Measurements from ENCODE around the gene PFKFB3.
"Not testable (repeated sequence)": the region's sequence is repeated elsewhere in the genome, so short reads cannot be mapped to it uniquely, and the experiment has no call there.

PFKFB3 gene

GRCh38 chr10:6221971-6222751, 19.4 kb downstream of the PFKFB3 start:
- no peak for DNase-seq

GRCh38 chr10:6222755-6223154, 20.0 kb downstream of the PFKFB3 start:
- DNase-seq: no peak

GRCh38 chr10:6223981-6224380, 21.2 kb downstream of the PFKFB3 start:
- no peak for DNase-seq

GRCh38 chr10:6224781-6225180, 22.0 kb downstream of the PFKFB3 start:
- DNase-seq: no peak

GRCh38 chr10:6225263-6225814, 22.6 kb downstream of the PFKFB3 start:
- DNase-seq: no peak

- no peak for DNase-seq
Measured at GRCh38 chr10:6226216-6226615, 23.5 kb downstream of the PFKFB3 start.

GRCh38 chr10:6227346-6227745, 24.6 kb downstream of the PFKFB3 start:
- no peak for DNase-seq

GRCh38 chr10:6228010-6228511, 25.3 kb downstream of the PFKFB3 start:
- DNase-seq: no peak

GRCh38 chr10:6228647-6229046, 25.9 kb downstream of the PFKFB3 start:
- DNase-seq: no peak

DNA sequence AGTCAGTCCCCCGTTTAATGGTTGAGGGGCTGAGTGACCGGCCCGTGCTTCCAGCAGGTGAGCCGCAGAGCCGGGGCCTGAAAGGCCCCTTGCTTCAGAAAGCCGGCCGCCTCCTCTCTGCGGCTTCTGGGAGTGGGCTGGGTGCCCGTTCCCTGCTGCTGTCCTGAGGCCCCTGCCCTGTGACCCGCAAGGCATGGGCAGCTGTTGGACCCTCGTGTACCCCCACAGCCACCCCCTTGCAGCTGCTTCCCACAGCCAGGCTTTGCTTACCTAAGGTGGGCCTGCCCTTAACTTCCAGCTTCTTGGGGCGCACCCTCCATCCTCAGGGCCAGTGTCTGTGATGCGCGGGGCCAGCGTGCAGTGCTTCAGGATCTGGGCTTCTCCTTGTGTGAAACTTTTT, 26.6 kb downstream of the PFKFB3 start:
- DNase-seq: no peak

- no peak for DNase-seq
Measured at GRCh38 chr10:6229746-6230145, 27.0 kb downstream of the PFKFB3 start.

GRCh38 chr10:6230315-6230714, 27.6 kb downstream of the PFKFB3 start:
- no peak for DNase-seq

DNA sequence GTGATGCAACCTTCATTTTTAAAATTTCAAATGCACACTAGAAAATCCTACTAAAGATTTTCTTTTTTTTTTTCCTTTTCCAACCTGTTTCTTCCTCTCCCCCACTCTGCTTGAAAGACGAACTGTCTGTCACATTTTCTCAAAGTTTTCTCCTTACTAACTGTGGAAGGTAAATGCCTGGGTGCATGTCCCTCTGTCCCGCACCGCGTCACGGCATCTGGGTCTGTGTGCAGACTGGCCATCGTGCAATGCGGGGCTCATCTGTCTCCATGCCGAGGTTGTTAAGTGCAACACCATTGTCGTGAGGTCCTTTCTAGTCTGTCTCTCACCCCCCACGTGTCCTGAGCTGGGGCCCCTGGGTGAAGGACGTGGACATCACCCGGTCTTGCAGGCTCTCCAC, 28.4 kb downstream of the PFKFB3 start:
- DNase-seq: no peak

- DNase-seq: no peak
Measured at GRCh38 chr10:6231730-6232129, 29.0 kb downstream of the PFKFB3 start.

DNA sequence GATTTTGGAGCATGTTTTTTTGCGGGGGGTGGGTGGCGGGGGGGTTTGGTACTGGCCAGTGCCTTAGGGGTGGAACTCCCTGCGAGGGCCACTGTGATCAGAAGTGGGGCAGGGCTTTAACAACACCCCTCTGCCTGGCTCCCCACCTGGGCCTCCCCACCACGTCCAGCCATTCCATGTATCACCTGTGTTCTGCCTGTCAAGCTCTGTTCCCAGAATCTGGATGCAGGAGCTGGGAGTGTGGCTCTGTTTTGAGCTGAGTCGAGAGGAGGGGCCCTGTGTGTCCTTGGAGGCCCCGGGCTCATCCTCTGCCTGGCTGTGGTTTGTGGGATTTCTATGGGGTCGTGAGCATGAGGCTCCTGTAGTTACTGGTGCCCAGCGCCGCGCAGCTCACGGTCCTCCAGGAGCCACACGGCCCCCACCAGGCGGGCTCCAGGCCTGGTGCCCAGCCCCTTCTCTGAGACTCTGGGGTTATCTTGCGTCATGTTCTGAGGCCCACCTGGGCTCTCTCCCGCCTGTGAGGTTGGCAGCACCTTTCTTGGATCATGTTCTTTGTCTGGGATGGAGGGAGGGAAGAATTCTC, 29.6 kb downstream of the PFKFB3 start:
- no peak for DNase-seq

DNA sequence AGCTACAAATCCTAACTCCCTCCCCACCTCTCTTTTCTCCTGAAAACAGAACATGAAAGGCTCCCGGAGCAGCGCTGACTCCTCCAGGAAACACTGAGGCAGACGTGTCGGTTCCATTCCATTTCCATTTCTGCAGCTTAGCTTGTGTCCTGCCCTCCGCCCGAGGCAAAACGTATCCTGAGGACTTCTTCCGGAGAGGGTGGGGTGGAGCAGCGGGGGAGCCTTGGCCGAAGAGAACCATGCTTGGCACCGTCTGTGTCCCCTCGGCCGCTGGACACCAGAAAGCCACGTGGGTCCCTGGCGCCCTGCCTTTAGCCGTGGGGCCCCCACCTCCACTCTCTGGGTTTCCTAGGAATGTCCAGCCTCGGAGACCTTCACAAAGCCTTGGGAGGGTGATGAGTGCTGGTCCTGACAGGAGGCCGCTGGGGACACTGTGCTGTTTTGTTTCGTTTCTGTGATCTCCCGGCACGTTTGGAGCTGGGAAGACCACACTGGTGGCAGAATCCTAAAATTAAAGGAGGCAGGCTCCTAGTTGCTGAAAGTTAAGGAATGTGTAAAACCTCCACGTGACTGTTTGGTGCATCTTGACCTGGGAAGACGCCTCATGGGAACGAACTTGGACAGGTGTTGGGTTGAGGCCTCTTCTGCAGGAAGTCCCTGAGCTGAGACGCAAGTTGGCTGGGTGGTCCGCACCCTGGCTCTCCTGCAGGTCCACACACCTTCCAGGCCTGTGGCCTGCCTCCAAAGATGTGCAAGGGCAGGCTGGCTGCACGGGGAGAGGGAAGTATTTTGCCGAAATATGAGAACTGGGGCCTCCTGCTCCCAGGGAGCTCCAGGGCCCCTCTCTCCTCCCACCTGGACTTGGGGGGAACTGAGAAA, 30.4 kb downstream of the PFKFB3 start:
- no peak for DNase-seq

- no peak for DNase-seq
Measured at GRCh38 chr10:6233725-6234277, 31.1 kb downstream of the PFKFB3 start.

GRCh38 chr10:6234371-6234770, 31.6 kb downstream of the PFKFB3 start:
- no peak for DNase-seq

DNA sequence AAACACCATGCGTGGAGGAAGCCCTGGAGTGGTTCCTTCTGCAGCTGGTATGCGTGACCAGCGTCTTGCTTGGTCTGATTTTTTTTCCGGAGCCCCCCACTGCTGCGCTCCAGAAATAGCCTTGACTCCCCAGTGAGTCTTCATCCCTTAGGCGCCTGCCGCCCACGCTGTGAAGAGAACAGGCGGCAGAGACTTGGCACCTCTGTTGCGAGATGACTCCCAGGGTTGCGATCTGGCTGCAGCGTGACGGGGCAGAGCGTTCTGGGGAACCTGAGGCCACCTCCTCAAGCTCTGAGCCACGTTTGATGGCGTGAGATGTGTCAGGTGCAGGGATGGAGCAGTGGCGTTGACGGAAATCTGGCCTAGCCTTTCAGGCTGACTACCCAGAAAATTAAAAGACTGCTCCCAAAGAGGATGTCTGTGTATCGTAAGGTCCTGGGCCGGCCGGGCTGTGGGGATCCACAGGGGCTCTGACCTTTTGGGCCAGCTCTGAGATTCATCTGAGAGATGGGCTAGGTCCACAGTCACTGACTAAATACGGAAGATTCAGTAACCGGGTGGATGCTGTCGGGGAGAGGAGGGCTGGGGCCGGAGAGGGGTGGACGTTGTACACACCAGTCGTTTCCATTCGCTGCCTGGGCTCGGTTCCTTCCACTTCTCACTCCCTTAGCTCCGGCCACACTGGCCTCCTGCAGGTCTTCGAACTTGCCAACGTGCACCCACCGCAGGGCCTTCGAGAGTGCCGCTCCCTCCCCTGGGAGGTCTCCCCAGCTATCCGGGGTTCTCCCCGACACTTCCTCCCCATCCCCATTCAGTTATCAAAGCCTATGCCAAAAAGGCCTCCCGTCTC, 33.8 kb downstream of the PFKFB3 start:
- DNase-seq: no peak

DNA sequence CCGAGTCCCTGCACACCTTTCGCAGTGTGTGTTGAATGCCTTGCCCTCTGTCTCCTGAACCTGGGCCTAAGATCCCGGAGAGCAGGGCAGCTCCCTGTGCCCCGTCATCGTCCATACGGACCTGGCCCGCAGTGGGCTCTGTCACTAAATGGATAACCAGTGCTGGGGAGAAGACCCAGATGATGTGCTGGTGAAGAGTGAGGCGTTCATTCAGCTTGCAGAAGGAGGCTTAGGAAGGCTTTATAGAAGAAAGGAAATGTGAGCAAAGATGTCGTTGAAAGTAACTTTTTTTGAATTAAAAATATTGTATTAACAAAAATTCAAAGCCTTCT, 34.4 kb downstream of the PFKFB3 start:
- no peak for DNase-seq

DNA sequence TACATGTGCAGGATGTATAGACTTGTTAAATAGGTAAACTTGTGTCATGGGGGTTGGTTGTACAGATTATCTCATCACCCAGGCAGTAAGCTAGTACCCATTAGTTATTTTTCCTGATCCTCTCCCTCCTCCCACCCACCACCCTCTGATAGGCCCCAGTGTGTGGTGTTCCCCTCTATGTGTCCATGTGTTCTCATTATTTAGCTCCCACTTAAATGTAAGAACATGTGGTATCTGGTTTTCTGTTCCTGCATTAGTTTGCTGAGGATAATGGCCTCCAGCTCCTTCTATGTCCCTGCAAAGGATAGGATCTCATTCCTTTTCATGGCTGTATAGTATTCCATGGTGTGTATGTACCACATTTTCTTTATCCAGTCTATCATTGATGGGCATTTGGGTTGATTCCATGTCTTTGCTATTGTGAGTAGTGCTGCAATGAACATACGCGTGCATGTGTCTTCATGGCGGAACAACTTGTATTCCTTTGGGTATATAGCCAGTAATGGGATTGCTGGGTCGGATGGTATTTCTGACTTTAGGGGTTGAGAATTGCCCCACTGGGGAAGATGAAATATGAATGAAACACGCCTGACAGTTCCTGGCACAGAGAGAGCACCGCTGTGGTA, 36.0 kb downstream of the PFKFB3 start:
- not testable (repeated sequence) for DNase-seq

Data from DMS53 (cell line).